Right forelimb (tissue), 1 donor: ENCODE data around the gene SEC22C.

Source experiments
- DNase-seq: peaks from one replicate; pipeline ENCODE4 v3.0.0-alpha.2; 2018

The SEC22C gene

DNA sequence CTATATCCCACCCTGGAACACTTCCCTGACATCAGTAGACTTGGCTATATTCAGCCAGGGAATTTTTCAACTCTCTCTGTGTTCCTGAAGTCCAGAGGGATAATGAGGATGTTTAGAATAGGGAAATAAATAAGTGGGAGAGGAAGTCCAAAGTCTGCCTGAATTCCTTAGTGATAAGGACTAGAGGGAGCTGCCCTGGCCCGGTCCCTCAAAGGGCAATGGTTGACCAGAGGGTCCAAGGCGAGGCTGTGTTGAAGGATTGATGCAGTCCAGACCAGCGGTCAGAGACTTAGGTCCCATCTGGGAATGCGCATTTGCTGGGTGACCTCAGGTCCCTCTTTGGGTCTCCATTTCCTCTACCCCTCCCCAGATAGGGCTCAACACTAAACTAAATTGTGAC is 71.4 kb downstream of the SEC22C start:
- DNase-seq, result no peak

DNA sequence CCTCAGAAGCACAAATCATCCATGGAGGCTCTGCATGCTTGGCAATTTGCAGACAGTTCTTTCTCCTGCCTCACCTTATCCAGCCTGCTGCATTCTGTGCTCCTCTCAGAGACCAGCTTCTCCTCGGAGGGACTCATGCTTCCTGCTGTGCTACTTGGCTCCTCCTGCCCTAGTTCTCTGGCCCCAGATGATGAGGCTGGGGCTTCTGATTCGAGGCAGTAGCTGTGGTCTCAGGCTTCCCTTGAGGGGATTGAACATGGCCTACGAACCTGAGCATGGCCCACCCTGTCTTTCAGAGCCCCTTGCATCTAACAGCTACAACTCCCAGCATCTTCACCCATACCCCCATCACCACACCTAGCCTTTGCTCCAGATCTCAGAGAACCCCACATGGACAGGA is 72.7 kb downstream of the SEC22C start:
- DNase-seq, result no peak

DNA sequence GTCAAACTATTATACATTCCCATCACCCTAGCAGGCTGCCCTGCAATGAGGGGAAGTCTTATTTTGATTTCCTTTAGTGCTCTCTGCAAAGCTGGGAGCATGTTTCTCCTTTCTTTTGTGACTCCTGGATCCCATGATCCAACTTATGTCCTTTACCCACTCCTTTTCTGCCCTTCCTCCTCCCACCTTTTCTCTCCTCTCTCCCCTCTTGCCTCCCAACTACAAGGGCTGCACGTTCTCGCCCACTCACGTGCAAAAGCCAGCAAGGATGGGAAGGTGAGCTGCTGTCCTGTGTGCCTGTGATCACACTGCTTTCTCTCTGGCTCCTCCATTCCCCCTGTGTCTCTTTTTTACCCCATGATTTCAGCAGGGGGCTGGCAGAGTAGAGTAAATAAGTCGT is 73.2 kb downstream of the SEC22C start:
- DNase-seq, result no peak

DNA sequence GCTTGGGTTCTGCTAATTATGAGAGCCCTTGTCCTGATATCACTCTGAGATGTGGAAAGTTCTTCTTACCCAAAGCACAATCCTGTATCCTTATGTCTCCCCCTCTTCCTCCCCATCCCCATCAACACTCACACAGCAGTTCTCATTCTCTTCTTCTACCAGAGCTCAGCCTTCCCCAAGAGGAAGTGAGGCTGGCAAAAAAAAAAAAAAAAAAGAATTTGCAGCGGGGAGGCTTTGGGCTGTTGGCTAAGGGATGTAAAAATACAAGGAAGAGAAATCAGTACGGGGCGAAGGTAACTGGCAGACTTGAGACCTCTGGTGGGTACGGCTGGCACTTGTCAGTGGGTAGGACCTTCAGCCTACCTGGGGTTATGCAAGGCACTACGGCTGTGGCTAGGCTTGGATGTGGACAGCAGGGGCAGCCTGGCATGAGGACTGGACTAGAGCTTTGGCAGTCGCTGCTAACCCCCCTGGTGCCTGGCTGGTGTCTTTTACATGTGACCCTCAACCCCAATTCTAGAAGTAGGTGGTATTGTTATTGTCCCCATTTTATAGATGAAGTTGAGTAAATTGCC is 73.9 kb downstream of the SEC22C start:
- peak; percentile 17 for DNase-seq

DNA sequence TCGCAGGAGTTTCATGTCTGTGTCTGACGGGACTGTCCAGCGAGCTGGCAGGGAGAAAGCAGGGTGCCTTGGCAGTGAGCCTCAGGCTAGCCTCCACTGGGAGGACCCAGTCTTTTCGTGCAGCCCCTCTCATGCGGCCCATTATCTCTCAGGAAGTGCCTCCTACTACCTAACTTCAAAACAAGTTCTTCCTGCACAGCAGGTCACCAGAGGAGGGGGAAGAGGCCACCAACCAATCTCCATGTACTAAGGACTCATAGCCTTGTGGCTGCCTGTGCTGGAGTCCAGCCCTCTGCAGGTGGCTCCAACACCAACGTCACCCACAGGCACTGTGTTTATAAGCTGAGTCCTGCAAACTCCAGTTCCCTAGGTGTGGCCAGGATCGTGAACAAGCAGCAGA is 74.5 kb downstream of the SEC22C start:
- peak; percentile 20 for DNase-seq

DNA sequence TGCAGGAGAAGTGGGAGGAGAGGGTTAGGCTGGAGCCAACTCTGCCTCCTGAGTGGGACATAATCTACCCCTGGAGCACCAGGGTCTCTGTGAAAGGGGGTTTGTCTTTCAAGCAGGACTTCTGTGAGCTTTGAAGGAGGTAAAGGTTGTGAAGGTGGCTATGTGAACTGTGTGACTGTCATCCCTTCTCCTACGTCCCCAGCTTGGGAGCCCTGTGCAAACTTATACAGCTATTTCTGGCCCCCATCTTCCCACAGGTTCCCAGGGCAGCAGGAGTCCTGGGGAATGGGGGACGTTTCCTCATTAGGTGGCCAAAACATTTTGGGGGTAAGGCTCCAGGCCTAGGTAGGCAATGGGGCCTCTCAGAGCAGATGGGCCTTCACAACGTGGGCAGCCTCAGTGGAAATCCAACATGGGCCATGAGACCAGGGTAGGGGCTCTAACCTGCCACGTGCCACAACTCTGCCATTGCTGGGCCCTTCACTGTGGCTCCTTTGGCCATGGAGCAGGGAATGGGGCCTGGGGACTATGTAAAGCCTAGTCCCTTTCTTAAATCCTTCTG is 75.8 kb downstream of the SEC22C start:
- no peak for DNase-seq

DNA sequence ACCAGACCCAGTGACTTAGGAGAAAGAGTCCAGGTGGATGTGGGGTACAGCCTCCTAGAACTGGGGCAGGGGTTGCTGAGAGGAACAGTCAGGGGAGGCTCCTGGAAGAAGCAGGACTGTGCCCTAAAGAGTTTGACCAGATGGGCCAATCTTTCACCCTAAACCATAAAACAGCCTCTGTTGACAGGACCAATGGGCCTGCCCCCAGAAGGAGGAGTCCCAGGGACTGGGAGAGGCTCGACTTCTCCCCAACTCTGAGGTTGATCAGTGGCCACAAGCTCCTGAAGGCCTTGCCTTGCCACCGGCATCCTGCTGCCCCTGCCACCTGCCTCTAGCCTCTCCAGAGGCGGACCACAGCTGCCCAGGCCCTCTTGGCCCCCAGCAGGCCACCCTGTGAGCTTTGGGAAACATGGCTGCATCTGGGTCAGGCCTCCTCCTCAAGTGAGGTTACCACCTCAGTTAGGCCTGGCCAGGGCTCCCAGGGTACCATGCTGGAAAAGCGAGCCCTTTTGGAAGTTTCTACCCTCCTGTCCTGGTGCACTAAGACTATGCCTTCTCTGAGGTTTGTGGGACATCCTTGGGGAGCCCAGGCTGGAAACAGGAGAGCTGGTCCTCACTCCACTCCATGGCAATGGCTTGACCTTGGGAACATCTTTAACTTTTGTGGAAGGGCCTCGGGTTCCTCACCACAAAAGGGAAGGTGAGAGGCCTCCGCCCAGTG is 76.5 kb downstream of the SEC22C start:
- peak; percentile 19 for DNase-seq

DNA sequence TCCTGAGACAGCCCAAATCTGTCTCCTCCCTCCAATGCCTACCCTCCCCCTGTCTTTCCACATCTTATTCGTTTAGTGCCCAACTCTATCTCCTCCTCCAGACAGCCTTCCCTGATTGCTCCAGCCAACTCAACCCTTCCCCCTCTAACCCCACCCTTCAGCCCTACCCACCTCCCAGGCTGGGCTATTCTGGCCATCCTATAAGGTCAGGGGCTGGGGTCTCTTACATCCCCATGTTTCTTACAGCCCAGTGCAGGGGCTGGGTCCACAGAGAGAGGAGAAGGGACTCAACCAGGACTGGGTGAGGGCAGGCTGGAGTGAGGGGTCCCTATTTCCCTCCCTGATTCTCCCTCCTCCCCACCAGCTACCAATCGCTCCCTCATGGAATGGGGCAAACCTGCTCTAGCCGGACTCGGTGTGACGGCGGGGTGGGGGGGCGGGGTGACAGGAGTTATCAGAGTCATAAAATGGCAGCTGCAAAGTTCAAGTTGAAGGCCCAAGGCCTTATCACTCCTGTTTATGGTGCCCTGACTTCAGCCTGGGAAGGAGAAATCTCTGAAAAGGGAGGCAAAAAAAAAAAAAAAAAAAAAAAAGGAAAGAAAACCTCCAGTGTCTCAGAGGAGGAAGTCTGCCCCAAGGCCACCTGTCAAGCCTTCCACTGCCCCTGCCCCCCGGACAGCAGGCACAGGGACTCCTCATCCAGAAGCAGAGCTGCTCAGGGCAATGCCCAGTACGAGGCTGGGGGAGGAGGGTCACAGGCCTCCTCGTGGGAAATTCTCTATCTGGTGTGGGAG is 77.2 kb downstream of the SEC22C start:
- peak; percentile 16 for DNase-seq

DNA sequence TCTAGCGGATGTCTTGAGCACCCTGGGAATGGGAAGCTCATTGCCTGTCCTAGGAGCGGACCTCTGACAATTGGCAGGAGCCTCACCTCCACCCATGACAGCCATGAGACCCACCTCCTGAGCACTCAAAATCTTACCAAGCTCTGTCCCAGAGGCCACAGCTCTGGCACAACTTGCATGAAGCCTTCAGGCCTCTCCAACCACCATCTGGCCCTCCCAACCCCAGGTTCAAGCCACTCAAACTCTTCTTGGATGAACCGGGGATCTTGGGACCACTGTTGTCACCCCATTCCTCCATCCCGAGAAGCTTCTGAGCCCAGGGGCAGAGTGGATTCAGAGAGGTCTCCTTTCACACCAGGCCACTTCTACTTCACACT is 77.8 kb downstream of the SEC22C start:
- DNase-seq, result peak; percentile 4

DNA sequence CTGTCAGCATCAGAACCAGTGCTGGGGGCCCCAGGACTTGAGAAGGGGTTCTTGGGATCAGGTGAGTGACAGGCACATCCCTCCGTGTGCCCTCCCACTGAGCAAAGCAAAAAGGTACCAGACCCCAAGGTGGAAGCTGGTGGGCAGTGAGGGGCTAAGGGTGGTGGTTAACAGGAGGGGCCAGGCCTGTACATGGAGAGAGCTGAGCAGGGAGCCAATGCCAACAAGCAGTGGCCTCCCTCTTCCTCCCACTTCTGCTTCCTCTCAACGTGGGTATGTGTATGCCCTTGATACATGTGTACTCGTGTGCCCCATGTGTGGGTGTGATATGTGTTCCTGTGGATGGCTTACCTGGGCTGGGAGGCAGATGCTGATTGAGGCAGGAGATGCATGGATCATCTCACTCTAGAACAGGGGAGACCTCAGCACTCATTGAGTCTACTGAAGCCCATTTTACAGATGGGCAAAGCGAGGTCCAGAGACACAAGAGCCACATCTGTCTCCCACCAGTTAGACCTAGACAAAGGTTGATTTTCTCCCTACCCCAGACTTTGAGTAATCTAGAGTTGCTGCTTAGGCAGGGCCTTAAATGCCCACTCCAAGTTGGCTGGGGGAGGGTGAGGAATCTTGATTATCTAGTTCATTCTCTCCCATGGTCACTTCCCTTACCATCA is 78.4 kb downstream of the SEC22C start:
- peak; percentile 36 for DNase-seq

DNA sequence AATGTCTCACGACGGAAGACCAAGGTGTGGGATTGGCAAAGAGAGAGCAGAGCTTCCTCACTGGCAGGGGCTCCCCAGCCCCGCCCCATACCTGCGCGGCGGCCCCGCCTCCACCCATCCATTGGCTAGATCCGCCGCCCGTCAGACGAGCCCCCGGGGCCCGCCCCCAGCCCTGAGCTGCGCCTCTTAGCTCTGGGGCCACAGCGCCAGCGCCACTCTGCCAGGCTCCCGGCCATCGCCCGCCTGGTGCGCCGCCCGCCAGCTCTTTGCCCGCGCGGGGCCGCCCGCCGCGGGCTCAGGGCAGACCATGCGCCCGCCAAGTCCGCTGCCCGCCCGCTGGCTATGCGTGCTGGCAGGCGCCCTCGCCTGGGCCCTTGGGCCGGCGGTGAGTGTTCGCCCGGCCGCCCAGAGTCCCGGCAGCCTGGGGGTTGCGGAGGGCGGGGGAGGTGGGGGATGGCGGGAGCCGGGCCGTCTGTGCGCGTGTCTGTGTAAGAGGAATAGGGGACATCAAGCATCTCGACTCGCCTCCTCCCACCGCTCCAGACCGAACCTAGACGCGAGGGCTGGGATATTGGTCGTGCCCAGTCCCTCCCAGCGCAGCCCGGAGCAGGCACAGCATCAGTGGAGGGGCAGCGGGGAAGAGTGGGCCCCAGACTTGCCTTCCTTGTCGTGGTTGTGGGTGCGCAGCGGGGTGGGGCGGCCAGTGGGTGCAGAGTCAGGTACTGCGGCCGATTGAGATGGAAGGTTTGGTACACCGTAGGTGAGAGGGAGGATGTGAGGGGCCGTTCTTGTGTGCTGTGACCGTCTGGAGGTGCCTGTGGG is 79.1 kb downstream of the SEC22C start, which contains the start of gene VIPR1:
Gene VIPR1, plus strand, starts transcription at position 215 of the 822 bp plus-strand sequence. Its CDS starts 93 bp downstream, at position 308.
- DNase-seq, result peak; percentile 61

DNA sequence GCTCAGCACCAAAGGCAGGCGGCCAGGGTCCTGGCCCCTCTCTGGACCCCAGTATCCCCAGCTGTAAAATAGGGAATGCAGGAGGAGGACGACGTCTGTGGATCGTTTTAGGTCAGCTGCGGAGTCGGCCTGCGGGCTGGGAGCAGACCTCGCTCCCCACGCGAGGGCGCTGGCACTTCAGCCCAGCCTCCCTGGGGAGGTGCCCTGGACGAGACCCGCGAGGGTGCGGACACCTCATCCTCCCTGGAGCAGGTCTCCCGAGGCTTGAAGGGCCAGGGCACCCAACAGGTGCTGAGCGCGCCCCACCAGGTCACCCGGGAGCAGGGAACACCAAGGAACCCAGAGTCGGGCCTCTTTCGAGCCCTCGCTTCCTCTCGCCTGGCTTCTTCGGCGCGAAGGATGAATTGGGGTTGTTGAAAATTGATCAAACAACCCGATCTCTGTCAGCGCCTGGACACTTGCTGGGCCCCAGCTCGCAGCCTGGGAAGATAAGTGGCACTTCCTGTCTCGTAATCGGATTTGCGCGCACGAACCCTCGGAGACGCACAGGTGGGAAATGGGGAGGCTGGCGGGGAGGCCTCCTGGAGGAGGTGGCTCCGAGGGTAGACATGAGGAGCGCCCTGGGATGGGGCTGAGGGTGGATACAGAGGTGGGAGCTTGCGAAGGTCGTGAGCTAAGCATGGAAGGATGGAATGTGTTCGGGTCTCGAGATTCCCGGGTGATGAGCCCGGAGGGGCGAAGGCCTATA is 79.9 kb downstream of the SEC22C start:
- DNase-seq, result peak; percentile 46

DNA sequence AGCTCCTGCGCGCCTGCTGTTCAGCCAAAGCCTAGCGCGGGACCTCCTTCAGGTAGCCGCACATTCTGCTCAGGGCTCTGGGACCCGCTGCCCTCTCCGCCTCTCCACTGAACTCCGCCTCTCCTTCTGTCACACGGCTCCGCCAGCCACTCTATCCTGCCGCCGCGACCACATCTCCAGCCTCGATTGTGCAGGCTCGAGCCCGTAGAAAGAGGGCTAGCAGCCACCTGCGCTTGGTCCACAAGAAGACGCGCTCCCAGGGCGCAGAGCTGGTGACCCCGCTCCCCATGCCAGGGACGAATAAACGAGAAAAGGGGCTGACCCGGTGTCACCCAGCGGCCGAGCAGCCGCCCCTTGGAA is 80.5 kb downstream of the SEC22C start:
- DNase-seq, result peak; percentile 41

DNA sequence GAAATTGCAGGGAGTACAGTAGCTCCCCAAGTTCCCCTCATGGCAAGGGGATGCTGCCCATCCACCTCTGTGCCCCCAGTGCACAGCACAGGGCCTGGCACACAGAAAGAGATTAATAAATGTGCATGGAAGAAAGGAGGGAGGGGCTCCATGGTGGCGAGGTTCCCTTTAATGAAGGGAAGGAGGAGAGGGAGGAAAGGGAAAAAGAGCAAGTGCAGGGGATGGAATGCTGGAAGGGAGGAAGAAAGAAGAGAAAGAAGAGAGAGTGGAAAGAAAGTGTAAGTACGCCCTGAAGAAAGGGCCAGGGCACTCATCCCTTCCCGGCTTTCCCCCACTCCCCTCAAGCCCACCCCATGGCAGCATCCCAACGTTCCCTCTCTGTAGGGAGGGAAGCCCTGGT is 80.9 kb downstream of the SEC22C start:
- peak; percentile 1 for DNase-seq

DNA sequence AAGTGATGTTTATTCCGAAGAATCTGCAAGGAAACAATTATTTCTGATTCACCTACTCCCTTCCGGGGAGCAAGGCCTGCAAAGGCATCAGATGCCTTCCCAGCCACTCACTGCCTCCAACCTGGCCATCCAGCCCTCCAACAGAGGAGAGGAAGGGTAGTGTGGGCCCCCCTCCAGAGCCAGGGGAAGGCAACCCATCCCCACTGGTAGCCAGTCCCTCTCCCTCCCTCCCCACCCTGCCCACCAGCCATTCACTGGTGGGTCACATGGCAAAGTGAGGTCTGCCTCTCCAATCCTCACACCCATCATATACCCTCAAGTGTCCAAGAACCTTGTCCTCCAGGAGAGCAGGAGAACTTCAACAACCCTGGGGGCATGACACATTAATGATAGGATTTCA is 81.7 kb downstream of the SEC22C start:
- DNase-seq, result peak; percentile 19

DNA sequence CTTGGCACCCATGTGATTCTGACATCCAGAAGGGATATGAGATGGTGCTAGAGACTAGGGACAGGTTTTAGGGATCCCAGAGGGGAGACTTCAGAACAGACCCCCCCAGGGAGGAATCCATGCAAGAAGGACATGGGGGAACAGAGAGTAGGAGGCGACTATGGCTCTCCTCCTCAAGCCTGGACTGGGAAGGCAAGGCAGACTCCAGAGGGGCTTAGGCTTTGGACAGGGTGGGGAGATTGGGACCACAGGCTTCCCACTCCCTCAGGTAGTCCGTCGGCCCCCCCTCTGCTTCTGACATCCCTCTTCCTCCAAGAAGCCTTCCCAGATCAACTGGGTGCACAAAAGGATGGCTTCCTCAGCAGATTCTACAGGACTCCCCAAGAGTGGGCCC is 82.3 kb downstream of the SEC22C start:
- DNase-seq, result peak; percentile 30

DNA sequence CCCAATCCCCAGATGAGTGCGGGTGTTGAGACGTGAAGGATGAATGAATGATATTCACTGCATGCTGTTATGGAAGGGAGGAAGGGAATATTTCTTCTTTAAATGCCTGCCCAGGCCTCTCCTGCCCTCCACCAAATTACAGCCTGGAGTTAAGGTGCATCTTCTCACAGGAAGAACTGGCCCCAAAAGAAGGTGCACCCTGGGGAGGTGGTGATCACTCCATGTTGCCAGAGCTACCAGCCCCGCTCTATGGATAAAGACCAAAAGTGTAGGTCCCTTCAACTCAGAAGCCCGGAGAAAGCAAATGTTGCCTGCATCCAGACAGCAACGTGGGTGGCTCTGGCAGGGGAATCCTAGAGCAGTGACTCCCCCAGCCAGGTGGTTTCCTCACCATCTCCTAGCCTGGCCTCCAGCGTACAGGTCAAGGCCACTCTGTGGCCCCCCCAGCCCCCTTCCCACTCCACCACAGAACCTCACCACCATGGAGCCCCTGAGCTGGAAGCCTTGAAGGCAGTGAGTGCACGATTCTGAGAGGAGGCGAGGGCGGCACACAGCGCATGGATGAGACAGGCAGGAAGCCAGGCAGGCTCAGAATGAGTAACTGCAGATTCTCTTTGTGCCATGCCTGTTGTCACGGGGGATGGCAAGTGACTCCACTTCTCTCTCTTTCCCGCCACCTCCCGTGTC is 82.8 kb downstream of the SEC22C start:
- peak; percentile 29 for DNase-seq

DNA sequence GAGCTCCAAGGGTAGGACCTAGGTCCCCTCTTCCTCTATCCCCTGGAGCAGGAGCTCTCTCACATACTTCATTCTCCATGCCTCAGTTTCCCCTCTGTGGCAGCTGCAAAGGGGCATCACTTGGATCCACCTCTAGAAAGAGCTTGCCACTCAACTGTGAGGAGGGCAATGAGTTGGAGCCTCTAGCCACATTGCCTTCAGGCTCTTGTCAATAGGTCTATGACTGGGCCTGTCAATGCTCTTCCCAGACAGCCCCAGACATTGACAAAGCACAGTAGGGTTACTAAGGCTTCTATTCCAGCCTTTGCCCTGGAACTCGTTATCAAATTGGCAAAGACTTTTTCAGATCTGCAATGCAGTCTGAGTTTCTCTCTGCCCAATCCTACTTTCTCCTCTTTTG is 83.7 kb downstream of the SEC22C start:
- DNase-seq, result no peak
